22Rv1 (cell line): ENCODE data around the gene SERPINB1.

ENCODE experiments used
- ZFX ChIP-seq: fragments of 450-650 bp; IDR thresholded peaks from 2 replicates; pipeline ENCODE4 v1.6.1; 2017; ENCODE audit warnings: antibody characterized with exemption, borderline replicate concordance
- TF ChIP-seq, protein P1 (sequence below): fragments of 450-650 bp; IDR thresholded peaks from 2 replicates; pipeline ENCODE4 v1.5.1; 2017; ENCODE audit warnings: mild to moderate bottlenecking

DNA sequence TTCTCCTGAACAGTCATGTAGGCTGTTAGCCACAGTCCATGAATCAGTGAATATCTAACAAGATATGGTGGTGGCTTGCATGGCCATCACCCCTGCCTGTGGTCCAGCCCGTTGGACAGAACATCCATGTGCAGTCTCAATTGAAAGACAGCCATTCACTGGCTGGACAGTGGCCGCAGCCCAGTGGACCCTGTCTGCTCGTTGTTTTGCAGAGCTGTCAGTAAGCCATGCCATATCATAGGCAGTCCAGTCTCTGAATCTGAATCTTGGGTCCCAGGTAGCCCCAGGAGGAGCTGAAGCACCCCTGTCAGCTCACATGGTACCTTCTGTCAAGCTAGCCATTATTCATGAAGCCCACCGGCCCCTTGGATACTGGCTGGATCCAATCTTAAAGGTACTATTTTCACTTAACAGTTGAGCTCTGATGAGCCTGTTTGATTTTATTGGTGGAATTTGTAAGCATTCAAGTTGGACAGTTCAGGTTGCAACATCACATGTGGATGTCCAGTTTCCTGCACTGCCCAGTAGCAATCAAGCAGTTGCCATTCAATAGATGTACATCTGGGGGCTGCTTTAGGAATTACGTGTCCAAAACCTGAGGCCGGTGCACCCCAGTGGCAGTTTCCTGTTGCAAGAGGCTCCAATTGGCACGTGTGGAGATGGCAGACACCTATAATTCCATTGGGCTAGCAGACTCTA is 37.8 kb downstream of the SERPINB1 start:
- TF ChIP-seq, protein P1, sequence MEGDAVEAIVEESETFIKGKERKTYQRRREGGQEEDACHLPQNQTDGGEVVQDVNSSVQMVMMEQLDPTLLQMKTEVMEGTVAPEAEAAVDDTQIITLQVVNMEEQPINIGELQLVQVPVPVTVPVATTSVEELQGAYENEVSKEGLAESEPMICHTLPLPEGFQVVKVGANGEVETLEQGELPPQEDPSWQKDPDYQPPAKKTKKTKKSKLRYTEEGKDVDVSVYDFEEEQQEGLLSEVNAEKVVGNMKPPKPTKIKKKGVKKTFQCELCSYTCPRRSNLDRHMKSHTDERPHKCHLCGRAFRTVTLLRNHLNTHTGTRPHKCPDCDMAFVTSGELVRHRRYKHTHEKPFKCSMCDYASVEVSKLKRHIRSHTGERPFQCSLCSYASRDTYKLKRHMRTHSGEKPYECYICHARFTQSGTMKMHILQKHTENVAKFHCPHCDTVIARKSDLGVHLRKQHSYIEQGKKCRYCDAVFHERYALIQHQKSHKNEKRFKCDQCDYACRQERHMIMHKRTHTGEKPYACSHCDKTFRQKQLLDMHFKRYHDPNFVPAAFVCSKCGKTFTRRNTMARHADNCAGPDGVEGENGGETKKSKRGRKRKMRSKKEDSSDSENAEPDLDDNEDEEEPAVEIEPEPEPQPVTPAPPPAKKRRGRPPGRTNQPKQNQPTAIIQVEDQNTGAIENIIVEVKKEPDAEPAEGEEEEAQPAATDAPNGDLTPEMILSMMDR = no peak
- no peak for TF ChIP-seq ZFX
